NCI-H1694 treated with DMSO at 0.1 percent for 48 hours (cell line): ENCODE data around the gene MRPL49.

Experiments
- DNase-seq: peaks from one replicate; lab custom pipeline; 2025; lab: John Stamatoyannopoulos, UW

The MRPL49 gene

DNA sequence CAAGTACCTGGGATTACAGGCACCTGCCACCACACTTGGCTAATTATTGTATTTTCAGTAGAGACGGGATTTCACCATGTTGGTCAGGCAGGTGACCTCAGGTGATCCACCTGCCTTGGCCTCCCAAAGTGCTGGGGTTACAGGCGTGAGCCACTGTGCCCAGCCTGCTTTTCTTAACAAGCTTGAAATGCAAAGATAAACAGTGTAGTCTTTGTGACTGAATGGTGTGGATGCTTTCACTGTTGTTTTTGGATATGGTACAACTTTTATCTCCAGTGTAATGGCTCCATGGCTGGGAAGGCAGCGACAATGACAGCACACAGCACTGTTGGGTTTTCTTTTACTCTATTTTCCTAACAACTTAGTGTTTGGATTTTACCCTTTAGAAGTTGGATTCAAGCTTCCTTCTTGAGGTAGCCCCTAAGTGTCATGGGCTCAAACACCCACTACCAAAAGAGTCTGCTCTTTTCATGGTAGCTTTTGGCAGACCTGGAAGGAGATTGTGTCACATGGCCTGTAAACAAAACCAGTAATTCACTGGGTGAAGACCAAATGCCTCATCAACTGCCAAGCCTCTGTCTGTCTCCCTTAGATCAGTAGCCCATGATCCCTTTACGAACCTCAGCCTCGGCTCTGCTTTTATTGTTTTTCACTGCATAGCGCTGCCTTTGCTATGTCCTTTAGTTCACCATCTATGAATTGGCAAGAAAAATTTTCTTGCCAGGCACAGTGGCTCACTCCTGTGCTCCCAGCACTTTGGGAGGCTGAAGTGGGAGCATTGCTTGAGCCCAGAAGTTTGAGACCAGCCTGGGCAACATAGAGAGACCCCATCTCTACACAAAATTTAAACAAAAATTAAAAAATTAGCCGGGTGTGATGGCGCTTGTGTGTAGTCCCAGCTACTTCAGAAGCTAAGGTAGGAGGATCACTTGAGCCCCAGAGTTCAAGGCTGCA lies 19.7 kb upstream of the MRPL49 start:
- no peak for DNase-seq

DNA sequence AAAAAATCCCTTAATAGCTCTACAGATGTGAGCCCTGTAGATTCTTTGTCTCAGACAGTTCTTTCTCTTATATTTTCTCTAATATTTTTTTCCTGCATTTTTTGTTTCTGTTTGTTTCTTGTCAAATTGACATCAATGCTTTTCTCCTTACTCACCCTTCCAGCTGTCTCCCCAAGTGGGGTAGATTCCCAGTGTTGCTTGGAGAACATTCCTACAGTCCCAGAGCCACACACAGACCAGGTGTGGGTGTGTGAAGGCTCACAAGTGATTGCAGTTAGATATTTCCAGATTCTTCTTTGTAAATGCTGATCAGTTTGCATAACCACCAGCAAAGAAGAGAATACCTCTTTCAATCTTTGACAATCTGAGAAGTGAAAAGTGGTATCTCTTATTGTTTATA lies 18.6 kb upstream of the MRPL49 start:
- no peak for DNase-seq

DNA sequence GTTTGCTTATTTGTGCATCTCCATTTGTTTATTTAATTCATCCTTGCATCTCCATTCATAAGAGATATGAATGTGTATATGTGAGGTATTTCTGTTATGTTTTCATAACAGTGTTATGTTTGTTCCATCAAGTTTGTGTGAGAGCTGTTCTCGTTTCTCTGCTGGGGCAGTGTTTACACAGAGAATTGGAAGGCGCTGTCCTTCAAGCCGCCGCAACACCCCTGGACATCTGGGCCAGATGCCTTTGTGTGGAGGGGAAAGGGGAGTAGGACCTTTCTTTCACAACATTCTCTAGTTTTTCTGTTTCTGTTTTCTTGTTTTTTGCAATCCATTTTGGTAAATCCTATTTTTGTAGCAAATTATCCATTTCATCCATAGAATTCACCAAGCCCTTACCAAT lies 17.5 kb upstream of the MRPL49 start:
- no peak for DNase-seq

DNA sequence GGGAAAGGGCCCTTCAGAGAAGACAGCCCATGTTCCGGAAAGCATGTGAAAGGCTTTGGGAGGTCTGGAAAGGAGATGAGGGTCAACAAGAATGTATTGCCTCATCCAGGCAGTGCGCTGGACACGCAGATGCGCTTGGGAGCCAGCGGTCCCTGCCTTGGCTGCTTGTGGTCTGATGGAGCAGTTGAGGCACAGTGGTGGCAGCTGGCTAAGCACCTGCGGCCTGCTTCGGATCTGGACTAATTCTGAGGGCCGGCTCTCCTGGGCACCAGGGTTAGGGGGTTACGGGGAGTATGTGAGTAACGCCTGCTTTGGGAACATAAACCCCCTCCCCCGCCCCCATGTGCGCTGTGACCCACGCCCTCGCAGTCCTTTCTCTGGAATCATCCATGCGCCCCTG lies 15.0 kb upstream of the MRPL49 start:
- DNase-seq: no peak

DNA sequence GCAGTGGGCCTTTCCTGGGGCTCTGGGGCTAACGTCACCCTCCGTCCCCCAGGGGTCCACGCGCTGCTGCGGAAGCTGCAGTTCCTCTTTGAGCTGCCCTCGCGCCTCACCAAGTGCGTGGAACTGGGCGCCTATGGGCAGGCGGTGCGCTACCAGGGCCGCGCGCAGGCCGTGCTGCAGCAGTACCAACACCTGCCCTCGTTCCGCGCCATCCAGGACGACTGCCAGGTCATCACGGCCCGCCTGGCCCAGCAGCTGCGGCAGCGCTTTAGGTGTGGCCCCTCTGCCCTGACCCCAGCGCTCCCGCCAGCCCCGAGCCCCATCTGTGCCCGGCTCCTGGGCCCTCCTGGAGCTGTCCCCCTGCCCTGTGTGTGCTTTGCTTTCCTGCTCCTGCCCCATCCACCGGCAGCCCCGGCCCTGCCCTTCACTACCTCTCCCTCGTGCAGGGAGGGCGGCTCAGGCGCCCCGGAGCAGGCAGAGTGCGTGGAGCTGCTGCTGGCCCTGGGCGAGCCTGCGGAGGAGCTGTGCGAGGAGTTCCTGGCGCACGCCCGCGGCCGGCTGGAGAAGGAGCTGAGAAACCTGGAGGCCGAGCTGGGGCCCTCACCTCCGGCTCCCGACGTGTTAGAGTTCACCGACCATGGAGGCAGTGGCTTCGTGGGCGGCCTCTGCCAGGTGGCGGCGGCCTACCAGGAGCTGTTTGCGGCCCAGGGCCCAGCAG lies 14.2 kb upstream of the MRPL49 start:
- DNase-seq: no peak

DNA sequence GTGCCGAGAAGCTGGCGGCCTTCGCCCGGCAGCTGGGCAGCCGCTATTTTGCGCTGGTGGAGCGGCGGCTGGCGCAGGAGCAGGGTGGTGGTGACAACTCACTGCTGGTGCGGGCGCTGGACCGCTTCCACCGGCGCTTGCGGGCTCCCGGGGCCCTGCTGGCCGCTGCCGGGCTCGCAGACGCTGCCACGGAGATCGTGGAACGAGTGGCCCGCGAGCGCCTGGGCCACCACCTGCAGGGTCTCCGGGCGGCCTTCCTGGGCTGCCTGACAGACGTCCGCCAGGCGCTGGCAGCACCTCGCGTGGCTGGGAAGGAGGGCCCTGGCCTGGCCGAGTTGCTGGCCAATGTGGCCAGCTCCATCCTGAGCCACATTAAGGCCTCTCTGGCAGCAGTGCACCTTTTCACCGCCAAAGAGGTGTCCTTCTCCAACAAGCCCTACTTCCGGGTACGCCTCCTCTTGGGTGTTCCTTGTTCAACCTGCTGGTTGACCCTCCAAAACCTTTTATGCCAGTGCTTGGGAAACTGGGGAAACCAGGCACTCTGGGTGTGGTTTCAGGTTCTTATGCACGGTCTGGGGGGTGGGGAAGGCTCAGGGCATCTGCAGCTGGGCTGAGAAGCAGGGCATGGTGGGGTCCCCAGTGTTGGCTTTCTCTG lies 13.5 kb upstream of the MRPL49 start:
- no peak for DNase-seq

DNA sequence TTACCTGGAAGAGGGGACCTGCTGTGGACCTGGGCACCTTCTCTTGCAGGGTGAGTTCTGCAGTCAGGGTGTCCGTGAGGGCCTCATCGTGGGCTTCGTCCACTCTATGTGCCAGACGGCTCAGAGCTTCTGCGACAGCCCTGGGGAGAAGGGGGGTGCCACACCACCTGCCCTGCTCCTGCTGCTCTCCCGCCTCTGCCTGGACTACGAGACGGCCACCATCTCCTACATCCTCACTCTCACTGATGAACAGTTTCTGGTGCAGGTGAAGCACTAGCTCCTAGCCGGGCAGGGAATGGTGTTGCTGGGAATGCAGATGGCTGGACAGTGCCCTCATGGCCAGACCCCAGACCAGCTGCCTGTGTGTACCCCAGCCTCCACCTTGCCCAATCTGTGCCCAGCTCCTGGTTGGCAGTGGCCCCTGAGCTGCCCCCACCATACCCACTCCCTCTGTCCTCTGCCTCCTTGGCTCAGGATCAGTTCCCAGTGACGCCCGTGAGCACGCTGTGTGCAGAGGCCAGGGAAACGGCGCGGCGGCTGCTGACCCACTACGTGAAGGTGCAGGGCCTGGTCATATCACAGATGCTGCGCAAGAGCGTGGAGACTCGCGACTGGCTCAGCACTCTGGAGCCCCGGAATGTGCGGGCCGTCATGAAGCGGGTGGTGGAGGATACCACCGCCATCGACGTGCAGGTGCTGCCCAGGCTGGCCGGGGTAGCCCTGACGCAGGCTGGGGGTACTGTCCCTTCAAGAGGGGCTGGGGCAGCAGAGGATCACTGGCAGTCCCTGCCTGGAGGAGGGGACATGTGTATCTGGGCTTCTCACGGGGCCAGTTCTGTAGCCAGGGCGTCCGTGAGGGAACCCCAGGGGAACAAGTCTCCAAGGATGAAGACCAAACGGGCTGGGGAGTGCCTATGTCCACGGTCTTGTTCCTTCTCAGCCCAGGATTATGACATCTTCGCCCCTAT lies 12.6 kb upstream of the MRPL49 start:
- no peak for DNase-seq

DNA sequence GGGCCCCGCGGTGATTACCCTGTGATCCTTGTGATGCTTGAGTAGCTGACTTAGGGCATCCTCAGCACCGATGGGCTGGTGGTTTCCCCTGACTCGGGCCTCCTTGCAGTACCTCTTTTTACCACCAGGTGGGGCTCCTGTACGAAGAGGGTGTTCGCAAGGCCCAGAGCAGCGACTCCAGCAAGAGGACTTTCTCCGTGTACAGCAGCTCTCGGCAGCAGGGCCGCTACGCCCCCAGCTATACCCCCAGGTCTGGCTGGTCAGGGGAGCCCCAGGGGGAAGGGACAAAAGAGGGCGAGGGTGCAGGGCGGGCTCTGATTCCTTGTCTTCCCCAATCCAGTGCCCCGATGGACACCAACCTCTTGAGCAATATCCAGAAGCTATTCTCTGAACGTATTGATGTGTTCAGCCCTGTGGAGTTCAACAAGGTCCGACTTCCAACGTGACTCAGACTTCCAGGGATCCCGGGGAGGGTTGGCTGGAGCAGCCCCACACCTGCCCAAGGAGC lies 11.7 kb upstream of the MRPL49 start:
- peak; percentile 66 for DNase-seq

DNA sequence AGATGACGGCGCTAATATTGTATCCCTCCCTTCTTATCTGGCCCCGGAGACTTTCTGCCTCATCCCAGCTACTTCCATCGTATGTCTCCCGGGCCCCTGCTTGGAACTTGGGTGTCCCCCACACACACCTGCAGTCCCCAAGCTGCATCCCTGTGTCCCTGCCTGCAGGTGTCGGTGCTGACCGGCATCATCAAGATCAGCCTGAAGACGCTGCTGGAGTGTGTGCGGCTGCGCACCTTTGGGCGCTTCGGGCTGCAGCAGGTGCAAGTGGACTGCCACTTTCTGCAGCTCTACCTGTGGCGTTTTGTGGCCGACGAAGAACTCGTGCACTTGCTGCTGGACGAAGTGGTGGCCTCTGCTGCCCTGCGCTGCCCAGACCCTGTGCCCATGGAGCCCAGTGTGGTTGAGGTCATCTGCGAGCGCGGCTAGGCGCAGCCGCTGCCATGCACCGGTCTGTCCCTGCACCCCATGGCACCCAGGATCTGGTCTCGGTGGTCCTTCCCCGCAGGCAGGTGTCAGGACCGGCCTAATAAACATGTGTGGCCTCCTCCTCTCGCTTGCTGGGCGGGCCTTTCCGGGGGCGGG lies 10.9 kb upstream of the MRPL49 start:
- DNase-seq: no peak

DNA sequence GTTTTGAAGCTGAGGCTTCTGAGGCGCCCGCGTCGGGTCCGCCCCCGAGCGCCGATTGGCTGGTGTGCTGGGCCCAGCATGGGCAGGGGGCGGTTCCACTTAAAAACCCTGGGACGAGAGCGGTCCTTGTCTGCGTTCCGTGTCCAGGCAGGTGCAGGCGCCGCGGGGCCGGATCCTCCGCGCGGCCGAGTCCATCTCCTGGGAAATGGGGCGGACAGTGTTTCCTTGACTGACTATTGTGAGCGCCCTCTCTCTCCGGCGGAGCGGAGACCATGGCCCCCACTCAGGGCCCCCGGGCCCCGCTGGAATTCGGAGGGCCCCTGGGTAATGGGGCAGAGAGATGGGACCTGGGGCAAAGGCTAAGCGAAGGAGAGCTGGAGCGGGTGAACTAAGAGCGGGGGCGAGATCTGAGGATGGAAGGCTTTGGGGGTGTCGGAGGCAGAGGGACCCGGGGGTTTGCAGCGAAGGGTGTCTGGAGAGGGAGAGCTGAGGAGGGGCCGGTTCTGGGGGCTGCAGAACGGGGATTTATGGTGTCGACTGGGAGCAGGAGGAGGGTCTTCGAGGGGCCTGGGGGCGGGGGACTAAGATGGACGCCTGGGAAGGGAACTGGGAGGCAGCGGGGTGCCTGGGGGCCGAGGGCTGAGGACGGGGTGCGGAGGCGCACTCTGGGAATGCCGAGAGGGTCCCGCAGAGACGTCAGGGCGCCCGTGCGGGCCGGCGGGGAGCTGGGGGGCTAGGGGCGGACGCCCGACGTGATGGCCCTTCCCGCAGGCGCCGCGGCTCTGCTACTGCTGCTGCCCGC lies 10.2 kb upstream of the MRPL49 start, which contains the start of gene TM7SF2:
TSS of gene TM7SF2 (plus strand) at position 129 of the 802 bp plus-strand sequence. CDS start at position 273, 144 bp downstream.
- DNase-seq: peak; percentile 75

DNA sequence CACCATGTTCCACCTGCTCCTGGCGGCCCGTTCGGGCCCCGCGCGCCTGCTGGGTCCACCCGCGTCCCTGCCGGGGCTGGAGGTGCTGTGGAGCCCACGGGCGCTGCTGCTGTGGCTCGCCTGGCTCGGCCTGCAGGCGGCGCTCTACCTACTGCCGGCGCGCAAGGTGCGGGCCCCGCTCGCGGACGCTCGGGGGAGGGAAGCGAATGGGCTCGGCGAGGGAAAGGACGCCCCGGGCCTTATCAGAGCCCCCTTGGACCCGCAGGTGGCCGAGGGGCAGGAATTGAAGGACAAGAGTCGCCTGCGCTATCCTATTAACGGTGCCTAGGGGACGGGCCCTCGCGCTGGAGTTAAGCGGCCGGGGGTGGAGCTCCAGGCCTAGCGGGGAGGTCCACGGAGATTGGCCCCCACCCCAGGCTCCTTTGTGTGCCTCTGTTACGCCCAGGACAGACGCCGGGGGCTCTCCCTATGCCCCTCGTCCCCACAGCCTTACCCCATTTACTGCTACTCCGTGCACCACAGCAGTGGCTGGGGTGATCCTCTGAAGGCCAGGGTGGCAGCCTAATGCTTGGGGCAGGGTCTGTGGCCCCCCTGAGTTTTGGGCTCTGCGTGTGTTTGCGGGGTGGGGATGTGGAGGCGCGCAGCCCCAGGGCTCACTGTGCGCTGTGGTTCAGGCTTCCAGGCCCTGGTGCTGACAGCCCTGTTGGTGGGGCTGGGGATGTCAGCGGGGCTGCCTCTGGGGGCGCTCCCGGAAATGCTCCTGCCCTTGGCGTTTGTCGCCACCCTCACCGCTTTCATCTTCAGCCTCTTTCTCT lies 9.4 kb upstream of the MRPL49 start:
- DNase-seq: no peak

DNA sequence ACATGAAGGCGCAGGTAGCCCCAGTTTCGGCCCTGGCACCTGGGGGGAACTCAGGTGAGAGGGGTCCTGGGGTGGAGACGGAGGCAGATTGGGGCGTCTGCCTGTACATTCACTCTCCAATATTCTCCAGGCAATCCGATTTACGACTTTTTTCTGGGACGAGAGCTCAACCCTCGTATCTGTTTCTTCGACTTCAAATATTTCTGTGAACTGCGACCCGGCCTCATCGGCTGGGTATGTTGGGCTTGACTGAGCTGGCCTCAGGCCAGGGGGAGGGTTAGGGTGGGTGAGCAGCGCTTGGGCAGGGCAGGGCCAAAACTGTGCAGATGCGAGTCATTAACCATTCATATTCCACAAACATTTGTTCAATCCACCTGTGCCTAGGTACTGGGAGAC lies 8.8 kb upstream of the MRPL49 start:
- no peak for DNase-seq

DNA sequence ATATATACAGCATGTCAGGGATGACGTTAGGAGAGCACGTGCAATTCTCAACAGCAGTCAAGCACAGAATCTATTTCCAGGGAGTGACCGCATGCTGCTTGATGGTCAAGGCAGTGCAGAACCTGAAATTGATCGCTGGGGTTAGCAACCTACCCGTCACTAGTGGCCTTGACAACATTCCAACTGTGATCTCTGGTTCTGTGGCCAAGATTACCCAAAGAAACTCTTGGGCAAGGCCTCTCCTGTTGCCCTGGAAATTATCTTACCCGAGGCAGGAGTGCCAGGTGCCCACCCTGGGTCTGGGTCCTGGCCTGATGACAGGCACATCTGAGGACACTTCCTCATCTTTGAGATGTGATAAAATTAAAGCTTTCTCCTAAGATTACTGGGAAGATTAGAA lies 8.3 kb upstream of the MRPL49 start:
- no peak for DNase-seq

DNA sequence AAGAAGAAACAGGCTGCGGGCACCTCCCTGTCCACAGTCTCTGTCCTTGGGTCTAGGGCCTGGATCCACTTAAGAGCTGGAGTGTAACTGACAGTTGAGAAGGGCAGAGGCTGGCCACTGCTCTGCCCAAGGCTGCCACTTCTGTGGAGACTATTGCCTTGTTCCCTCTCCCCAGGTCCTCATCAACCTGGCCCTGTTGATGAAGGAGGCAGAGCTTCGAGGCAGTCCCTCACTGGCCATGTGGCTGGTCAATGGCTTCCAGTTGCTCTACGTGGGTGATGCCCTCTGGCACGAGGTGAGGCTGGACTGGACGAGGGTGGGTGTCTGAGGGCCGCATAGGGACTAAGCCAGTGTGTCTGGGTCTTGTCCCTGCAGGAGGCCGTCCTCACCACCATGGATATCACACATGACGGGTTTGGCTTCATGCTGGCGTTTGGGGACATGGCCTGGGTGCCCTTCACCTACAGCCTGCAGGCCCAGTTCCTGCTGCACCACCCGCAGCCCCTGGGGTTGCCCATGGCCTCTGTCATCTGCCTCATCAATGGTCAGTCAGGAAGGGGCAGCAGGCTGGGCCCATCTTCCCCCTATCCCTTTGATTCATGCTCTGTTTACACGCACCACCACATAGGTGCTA lies 7.5 kb upstream of the MRPL49 start:
- no peak for DNase-seq

DNA sequence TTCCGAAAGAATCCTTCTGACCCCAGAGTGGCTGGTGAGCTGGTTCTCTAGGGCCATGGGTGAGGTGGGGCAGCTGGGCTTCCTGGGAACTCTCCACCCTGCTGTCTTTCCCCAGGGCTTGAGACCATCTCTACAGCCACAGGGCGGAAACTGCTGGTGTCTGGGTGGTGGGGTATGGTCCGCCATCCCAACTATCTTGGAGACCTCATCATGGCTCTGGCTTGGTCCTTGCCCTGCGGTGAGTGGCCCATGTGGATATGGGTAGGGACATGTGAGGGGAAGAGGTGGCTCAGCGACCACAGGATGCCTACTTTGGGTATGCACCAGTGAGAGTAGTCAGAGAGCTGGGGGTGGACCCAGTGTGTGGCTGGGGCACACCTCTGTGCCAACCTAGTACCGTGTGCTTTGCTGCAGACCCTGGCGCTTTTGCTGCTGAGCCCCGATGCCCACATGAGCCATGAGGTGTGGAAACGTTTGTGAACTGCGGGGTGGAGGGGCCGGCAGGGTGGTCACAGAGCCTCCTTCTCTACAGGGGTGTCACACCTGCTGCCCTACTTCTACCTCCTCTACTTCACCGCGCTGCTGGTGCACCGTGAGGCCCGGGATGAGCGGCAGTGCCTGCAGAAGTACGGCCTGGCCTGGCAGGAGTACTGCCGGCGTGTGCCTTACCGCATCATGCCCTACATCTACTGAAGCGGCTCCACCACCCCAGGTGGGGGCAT lies 6.6 kb upstream of the MRPL49 start:
- no peak for DNase-seq

DNA sequence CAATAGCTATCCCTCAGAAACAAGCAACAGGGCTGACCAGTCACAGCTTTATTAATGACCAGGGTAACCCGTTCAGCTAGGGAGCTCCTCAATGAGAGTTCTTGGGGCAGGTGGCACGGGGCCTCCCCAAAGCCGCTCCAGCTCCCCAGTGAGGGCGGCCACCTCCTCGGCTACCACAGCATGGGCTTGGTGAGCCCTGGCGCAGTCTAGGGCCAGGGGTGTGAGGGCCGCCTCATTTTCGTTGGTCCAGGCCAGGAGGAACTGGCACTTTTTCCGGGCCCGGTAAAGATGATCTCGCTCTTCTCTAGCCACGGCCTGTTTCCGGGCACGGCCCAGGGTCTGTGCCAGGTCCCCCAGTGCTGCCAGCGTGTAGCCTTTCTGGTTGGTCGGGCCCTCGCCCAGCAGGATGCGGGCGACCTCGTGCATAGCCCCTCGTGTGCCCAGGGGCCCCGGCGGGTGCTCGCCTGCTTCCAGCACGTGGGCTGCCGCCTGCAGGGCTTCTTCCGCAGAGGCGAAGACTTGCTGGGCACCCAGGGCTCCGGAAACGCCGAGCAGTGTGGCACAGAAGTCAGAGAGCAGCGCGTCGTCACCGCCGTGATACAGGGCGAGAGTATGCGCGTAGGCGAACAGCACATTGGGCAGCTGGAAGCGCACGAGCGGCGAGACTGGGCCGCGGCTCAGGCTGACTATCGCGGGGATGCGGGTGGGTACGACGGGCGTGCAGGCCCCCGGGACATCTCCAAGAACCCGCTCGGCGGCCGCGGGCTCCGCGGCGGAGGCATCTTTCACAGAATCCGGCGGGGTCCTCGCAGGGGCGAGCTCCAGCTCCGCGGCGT lies 5.5 kb upstream of the MRPL49 start:
- no peak for DNase-seq
